Measurements from ENCODE around the gene NPB.

Gene NPB

GRCh38 chr17:81906476-81907218 is 4.6 kb downstream of the NPB start:
- no peak for TF ChIP-seq CTCF (IDR thresholded peaks at IDR 0.05; ENCODE audit: low read depth, low read length)

GRCh38 chr17:81907219-81908145 is 5.4 kb downstream of the NPB start:
- no peak for TF ChIP-seq CTCF (IDR thresholded peaks at IDR 0.05; ENCODE audit: low read depth, low read length)
- no peak overlapping the region for H3K4me3 ChIP-seq (ENCODE audit: low read depth, low read length)

More at GRCh38 chr17:81906476-81907218, 4.6 kb downstream of the NPB start:
- no peak overlapping the region for H3K4me3 ChIP-seq (ENCODE audit: low read depth, low read length)

- no peak for TF ChIP-seq CTCF (IDR thresholded peaks at IDR 0.05; ENCODE audit: low read depth, low read length)
- no peak overlapping the region for H3K4me3 ChIP-seq (ENCODE audit: low read depth, low read length)
Measured at GRCh38 chr17:81908793-81909192, 6.8 kb downstream of the NPB start.

- no peak for TF ChIP-seq CTCF (IDR thresholded peaks at IDR 0.05; ENCODE audit: low read depth, low read length)
- no peak overlapping the region for H3K4me3 ChIP-seq (ENCODE audit: low read depth, low read length)
Measured at GRCh38 chr17:81909231-81909630, 7.2 kb downstream of the NPB start.

- H3K4me3 ChIP-seq (ENCODE audit: low read depth, low read length), result peak overlapping the region; percentile 76
Measured at GRCh38 chr17:81909966-81910839, 8.2 kb downstream of the NPB start.

GRCh38 chr17:81910840-81911276 is 8.8 kb downstream of the NPB start:
- no peak for TF ChIP-seq CTCF (IDR thresholded peaks at IDR 0.05; ENCODE audit: low read depth, low read length)
- H3K4me3 ChIP-seq (ENCODE audit: low read depth, low read length), result peak overlapping the region; percentile 76

More at GRCh38 chr17:81909966-81910839, 8.2 kb downstream of the NPB start:
- TF ChIP-seq CTCF (IDR thresholded peaks at IDR 0.05; ENCODE audit: low read depth, low read length), result no peak

Measured in WI38 (cell line).